ENCODE measurements around the gene SLC24A4.

- TF ChIP-seq CTCF (IDR thresholded peaks at IDR 0.05) (no peak), POLR2AphosphoS5 (IDR thresholded peaks at IDR 0.05; ENCODE audit: insufficient read depth in 1 of 2, low read depth in 1 of 2) (no peak), POLR2A (IDR thresholded peaks at IDR 0.05) (no peak)
These were observed 30.5 kb downstream of the SLC24A4 start for GRCh38 chr14:92353447-92353846.

All from vagina (tissue), 2 donors.